ENCODE data around the gene TEX264.

TEX264 gene

DNA sequence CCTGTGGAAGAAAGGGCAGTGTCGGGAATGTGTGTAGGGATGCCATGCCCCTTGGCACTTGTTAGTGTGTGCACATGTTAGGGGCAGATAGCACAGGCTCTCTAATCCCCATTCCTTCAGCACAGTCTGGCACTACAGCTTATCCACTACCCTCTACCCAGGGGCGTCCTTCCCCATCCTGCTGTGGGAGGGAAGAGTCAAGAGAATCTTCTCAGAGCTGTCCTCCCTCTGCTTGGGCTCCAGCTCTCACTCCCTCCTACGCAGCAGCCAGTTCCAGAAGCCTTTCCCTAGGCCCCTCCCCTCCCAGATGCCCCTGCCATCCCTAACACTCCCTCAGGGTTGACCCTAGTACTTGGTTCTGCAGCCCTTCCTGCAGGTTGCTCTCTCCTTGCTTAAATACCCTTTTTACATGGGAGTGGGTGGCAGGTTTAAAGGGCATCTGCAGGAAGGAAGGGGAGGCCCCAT is 35.0 kb downstream of the TEX264 start:
- TF ChIP-seq, protein P1, sequence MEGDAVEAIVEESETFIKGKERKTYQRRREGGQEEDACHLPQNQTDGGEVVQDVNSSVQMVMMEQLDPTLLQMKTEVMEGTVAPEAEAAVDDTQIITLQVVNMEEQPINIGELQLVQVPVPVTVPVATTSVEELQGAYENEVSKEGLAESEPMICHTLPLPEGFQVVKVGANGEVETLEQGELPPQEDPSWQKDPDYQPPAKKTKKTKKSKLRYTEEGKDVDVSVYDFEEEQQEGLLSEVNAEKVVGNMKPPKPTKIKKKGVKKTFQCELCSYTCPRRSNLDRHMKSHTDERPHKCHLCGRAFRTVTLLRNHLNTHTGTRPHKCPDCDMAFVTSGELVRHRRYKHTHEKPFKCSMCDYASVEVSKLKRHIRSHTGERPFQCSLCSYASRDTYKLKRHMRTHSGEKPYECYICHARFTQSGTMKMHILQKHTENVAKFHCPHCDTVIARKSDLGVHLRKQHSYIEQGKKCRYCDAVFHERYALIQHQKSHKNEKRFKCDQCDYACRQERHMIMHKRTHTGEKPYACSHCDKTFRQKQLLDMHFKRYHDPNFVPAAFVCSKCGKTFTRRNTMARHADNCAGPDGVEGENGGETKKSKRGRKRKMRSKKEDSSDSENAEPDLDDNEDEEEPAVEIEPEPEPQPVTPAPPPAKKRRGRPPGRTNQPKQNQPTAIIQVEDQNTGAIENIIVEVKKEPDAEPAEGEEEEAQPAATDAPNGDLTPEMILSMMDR (conservative IDR thresholded peaks at IDR 0.05) = no peak
- no peak for TF ChIP-seq ZFX (IDR thresholded peaks at IDR 0.05)
- H3K27ac ChIP-seq = no peak overlapping the region

DNA sequence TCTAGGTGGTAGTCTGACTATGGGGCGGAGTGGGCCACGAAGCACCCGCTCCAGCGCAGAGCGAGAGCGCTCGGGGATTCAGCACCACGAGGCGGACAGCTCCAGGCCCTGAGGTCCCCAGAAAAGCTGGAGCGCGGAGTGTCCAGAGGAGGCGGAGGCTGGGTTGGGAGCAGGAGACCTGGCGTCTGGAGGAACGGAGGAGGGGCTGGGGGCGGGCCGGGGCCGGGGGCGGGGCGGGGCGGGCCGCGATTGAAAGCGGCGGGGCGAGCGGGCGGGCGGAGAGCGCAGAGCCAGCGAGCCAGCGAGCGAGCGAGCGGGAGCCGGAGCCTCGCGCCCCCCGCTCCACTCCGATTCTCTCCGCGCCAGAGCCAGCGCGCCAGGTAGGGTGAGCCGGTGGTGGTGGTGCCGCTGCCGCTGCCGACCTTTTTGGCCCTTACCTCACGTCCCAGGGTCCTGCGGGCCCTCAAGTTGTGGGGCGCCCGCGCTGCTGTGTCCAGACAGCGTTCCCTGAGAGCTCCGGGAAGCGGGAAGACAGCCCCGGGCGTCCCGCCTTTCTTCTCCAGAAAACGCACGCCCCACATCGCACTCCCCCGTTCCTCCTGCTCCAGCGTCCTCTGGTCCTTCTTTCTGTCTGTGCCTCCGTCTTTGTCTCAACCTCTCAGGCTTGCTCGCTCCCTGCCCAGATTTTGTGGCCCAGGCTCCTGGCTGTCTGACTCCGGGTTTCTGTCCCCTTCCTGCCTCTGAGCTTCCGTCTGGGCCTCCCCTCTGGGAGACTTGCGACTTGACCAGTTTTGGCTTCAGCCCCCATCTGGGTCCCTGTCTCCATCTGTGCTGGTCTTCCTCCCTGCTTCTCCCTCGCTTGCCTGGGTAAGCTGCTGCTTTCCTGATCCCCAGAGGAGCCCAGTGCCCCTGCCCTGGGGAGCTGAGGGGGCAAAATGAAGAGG is 36.0 kb downstream of the TEX264 start, which contains the start of gene GRM2:
Gene GRM2 (plus strand): TSS at position 281 of the 944 bp plus-strand sequence. CDS start 1,916 bp downstream, outside the sequence.
- TF ChIP-seq, protein P1 (conservative IDR thresholded peaks at IDR 0.05) = no peak
- TF ChIP-seq ZFX (IDR thresholded peaks at IDR 0.05) = no peak
- H3K27ac ChIP-seq = no peak within 1 kb of the TSS

DNA sequence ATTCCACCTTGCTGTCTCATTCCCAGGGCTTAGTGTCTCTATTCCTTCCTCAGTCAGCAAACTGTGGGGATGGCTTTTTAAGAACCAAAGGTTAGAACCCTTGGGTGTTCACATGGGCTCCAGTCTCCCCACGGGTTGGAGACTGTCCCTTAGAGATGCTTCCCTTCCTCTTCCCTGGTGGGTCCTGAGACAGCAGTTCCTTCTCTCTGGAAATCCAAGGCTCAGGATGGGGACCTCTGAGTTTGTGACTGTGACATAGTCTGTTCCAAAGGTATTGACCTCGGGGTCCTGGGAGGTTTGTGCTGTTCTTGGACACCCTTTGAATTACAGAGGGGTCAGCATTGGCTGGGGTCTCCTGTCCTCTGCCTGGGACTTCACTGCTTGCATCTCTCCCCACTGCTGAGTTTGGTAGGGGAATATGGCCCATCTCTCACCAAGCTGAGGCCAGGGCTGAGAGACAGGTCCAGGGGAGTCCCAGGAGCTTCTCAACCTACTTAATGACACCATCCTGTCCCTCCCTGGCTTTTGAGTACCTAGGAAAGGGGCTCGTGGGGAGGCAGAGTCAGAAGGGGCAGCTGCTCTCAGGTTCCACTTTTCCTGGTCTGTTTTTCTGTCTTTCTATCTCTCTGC is 37.3 kb downstream of the TEX264 start:
- TF ChIP-seq ZFX (IDR thresholded peaks at IDR 0.05) = no peak
- TF ChIP-seq, protein P1 (conservative IDR thresholded peaks at IDR 0.05) = no peak
- no peak overlapping the region for H3K27ac ChIP-seq

DNA sequence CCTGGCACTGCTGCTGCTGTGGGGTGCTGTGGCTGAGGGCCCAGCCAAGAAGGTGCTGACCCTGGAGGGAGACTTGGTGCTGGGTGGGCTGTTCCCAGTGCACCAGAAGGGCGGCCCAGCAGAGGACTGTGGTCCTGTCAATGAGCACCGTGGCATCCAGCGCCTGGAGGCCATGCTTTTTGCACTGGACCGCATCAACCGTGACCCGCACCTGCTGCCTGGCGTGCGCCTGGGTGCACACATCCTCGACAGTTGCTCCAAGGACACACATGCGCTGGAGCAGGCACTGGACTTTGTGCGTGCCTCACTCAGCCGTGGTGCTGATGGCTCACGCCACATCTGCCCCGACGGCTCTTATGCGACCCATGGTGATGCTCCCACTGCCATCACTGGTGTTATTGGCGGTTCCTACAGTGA is 38.0 kb downstream of the TEX264 start:
- no peak overlapping the region for H3K27ac ChIP-seq
- TF ChIP-seq ZFX (IDR thresholded peaks at IDR 0.05) = no peak
- TF ChIP-seq, protein P1 (conservative IDR thresholded peaks at IDR 0.05) = no peak

DNA sequence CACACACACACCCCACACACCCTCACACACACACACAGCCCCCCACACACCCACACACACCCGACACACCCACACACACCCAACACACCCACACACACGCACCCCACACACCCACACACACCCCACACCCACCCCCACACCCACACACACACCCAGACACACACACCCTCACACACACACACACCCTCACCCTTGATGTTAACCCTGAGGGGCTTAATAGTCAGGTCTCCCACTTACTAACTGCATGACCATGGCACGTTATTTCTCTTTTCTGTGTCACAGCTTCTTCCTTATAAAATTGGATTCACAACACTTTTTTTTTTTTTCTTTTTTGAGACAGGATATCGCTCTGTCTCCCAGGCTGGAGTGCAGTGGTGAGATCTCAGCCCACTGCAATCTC is 38.6 kb downstream of the TEX264 start:
- no peak overlapping the region for H3K27ac ChIP-seq
- no peak for TF ChIP-seq ZFX (IDR thresholded peaks at IDR 0.05)
- TF ChIP-seq, protein P1 (conservative IDR thresholded peaks at IDR 0.05) = no peak

DNA sequence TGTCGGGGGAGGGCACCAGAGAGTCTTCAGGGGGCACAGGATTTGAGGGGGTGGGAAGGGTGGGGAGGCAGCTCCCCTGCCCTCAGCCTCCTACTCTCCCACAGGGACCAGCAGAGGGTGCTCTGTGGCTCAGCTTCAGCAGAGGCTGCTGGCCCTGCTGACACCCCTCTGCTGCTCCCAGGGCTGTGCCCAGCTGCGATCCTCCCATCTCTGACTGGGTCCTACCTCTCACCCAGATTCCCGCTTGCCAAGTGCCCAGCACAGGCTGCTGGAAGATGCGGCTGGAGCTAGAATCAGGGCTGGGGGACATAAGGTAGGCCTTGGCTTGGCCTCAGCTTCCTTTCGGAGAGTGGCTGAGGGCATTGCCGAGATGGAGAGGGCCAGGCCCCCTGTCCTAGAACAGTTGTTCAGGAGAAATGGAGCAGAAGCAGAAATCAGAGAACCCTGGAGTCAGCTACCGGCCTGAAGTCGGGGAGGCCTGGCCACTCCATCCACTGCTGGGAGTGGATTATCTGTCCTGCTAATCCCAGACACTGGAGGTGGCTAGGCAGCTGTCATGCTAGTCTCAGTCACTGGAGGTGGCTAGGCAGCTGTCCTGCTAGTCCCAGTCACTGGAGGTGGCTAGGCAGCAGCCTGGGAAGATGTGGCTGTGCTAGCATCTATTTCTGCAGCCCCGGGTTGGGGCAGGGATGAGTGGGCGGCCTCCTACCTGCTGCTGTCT is 39.7 kb downstream of the TEX264 start:
- no peak overlapping the region for H3K27ac ChIP-seq
- TF ChIP-seq, protein P1 (conservative IDR thresholded peaks at IDR 0.05) = no peak
- TF ChIP-seq ZFX (IDR thresholded peaks at IDR 0.05) = no peak

Measured in C4-2B (cell line).